WTC11 (cell line): Measurements from ENCODE around the gene IQGAP3. TPM values are rescaled to one million over a fixed set of nuclear protein-coding genes. Genes with fewer than 3 reads are reported as not detected.
A peak's percentile ranks its signal among the peaks of the same experiment; 100 is the strongest.
"Not testable (repeated sequence)": the region's sequence is repeated elsewhere in the genome, so short reads cannot be mapped to it uniquely, and the experiment has no call there.

Experiments
- ATAC-seq: fragments of 200-7000 bp; cut with Tn5 transposase; 2 replicates; pipeline ENCODE4 v1.10.0; 2021; ENCODE audit warnings: mild to moderate bottlenecking, moderate library complexity
- CTCF ChIA-PET: fragments of 300-600 bp; sonication (Branson Sonifier 250); formaldehyde crosslinking; loops from one replicate; lab custom pipeline; 2021; ENCODE audit warnings: antibody characterized with exemption; lab: Charles Lee
- POLR2A ChIA-PET: fragments of 350-600 bp; sonication (Branson Sonifier 250); formaldehyde crosslinking; loops from one replicate; lab custom pipeline; 2021; ENCODE audit warnings: antibody characterized with exemption; lab: Charles Lee
- DNase-seq: peaks from one replicate; pipeline ENCODE4 v3.0.0; 2021; ENCODE audit warnings: low spot score
- H3K27ac Mint-ChIP-seq: 2 replicates; pipeline ENCODE4 v1.8.0; 2021; ENCODE audit warnings: mixed read lengths
- H3K27me3 Mint-ChIP-seq: 2 replicates; pipeline ENCODE4 v1.8.0; 2021; ENCODE audit warnings: low read depth, mild to moderate bottlenecking, moderate library complexity, mixed read lengths
- H3K36me3 Mint-ChIP-seq: 2 replicates; pipeline ENCODE4 v1.8.0; 2021; ENCODE audit warnings: mixed read lengths
- H3K4me1 Mint-ChIP-seq: 2 replicates; pipeline ENCODE4 v1.8.0; 2022; ENCODE audit warnings: mixed read lengths
- H3K4me3 Mint-ChIP-seq: 2 replicates; pipeline ENCODE4 v1.8.0; 2021; ENCODE audit warnings: mild to moderate bottlenecking, moderate library complexity, mixed read lengths
- H3K9me3 Mint-ChIP-seq: 2 replicates; pipeline ENCODE4 v1.8.0; 2021; ENCODE audit warnings: mixed read lengths
- ARID4B ChIP-seq: sonication (generic); formaldehyde crosslinking; IDR thresholded peaks from 2 replicates; pipeline ENCODE4 v1.8.0; 2023; ENCODE audit warnings: missing genetic modification reagents, mild to moderate bottlenecking, borderline replicate concordance
- ATF1 ChIP-seq: sonication (generic); formaldehyde crosslinking; IDR thresholded peaks from 2 replicates; pipeline ENCODE4 v1.8.1; 2023; ENCODE audit warnings: mild to moderate bottlenecking, moderate library complexity, missing genetic modification reagents
- CDX4 ChIP-seq: fragments of 250-450 bp; sonication (Bioruptor Pico); IDR thresholded peaks from 2 replicates; pipeline ENCODE4 v1.9.0; 2021; ENCODE audit warnings: moderate library complexity, mild to moderate bottlenecking, inconsistent platforms, borderline replicate concordance
- E2F4 ChIP-seq: sonication (generic); formaldehyde crosslinking; IDR thresholded peaks from 2 replicates; pipeline ENCODE4 v1.8.1; 2022; ENCODE audit warnings: low read depth, mild to moderate bottlenecking, moderate library complexity, missing genetic modification reagents, borderline replicate concordance
- E2F5 ChIP-seq: sonication (generic); formaldehyde crosslinking; IDR thresholded peaks from 2 replicates; pipeline ENCODE4 v1.8.1; 2022; ENCODE audit warnings: mild to moderate bottlenecking, moderate library complexity, missing genetic modification reagents
- FOXK1 ChIP-seq: sonication (generic); formaldehyde crosslinking; IDR thresholded peaks from 2 replicates; pipeline ENCODE4 v1.8.0; 2022; ENCODE audit warnings: mild to moderate bottlenecking, moderate library complexity, missing genetic modification reagents
- FOXP1 ChIP-seq: sonication (generic); formaldehyde crosslinking; IDR thresholded peaks from 2 replicates; pipeline ENCODE4 v1.8.0; 2022; ENCODE audit warnings: missing genetic modification reagents, mild to moderate bottlenecking, moderate library complexity, borderline replicate concordance
- FOXP4 ChIP-seq: sonication (generic); formaldehyde crosslinking; IDR thresholded peaks from 2 replicates; pipeline ENCODE4 v1.8.0; 2022; ENCODE audit warnings: mild to moderate bottlenecking, missing genetic modification reagents
- GABPB1 ChIP-seq: sonication (generic); formaldehyde crosslinking; IDR thresholded peaks from 2 replicates; pipeline ENCODE4 v1.8.1; 2023; ENCODE audit warnings: mild to moderate bottlenecking, missing genetic modification reagents
- HMGXB4 ChIP-seq: sonication (generic); formaldehyde crosslinking; IDR thresholded peaks from 2 replicates; pipeline ENCODE4 v1.8.1; 2023; ENCODE audit warnings: mild to moderate bottlenecking, moderate library complexity, missing genetic modification reagents
- IRF1 ChIP-seq: sonication (generic); formaldehyde crosslinking; IDR thresholded peaks from 2 replicates; pipeline ENCODE4 v1.8.0; 2023; ENCODE audit warnings: missing genetic modification reagents
- JAZF1 ChIP-seq: fragments of 250-450 bp; sonication (Bioruptor Pico); IDR thresholded peaks from 2 replicates; pipeline ENCODE4 v1.9.0; 2021; ENCODE audit warnings: moderate library complexity, mild to moderate bottlenecking, inconsistent platforms
- KAT7 ChIP-seq: sonication (generic); formaldehyde crosslinking; IDR thresholded peaks from 2 replicates; pipeline ENCODE4 v1.8.1; 2023; ENCODE audit warnings: missing genetic modification reagents, mild to moderate bottlenecking, borderline replicate concordance
- NFATC4 ChIP-seq: fragments of 250-450 bp; sonication (Bioruptor Pico); IDR thresholded peaks from 2 replicates; pipeline ENCODE4 v1.9.0; 2021; ENCODE audit warnings: mild to moderate bottlenecking
- NR1H2 ChIP-seq: sonication (generic); formaldehyde crosslinking; IDR thresholded peaks from 2 replicates; pipeline ENCODE4 v1.9.0; 2021; ENCODE audit warnings: mild to moderate bottlenecking, moderate library complexity, missing genetic modification reagents
- NR2C2 ChIP-seq: sonication (generic); formaldehyde crosslinking; IDR thresholded peaks from 2 replicates; pipeline ENCODE4 v1.8.0; 2022; ENCODE audit warnings: mild to moderate bottlenecking, missing genetic modification reagents
- OVOL2 ChIP-seq: fragments of 250-450 bp; sonication (Bioruptor Pico); IDR thresholded peaks from 2 replicates; pipeline ENCODE4 v1.9.0; 2021; ENCODE audit warnings: mild to moderate bottlenecking, borderline replicate concordance
- SMAD3 ChIP-seq: sonication (generic); formaldehyde crosslinking; IDR thresholded peaks from 2 replicates; pipeline ENCODE4 v1.8.0; 2022; ENCODE audit warnings: missing genetic modification reagents, mild to moderate bottlenecking, borderline replicate concordance
- USF1 ChIP-seq: sonication (generic); formaldehyde crosslinking; IDR thresholded peaks from 2 replicates; pipeline ENCODE4 v1.8.0; 2022; ENCODE audit warnings: mild to moderate bottlenecking, missing genetic modification reagents
- ZNF416 ChIP-seq: fragments of 250-450 bp; sonication (Bioruptor Pico); IDR thresholded peaks from 2 replicates; pipeline ENCODE4 v1.9.0; 2021; ENCODE audit warnings: mild to moderate bottlenecking, inconsistent platforms
- total RNA-seq: library from RNA; stranded (reverse); gene quantifications from 3 replicates; pipeline ENCODE4 v1.2.3, GENCODE V29; 2021

IQGAP3 gene
- total RNA-seq, 1 experiment from 2014 or later: 33.3 TPM

GRCh38 chr1:156553860-156554485 lies 18.4 kb downstream of the IQGAP3 start (continued):
- TF ChIP-seq KAT7 (no peak), FOXP4 (CRISPR knock-in tag) (no peak), NR1H2 (no peak), FOXK1 (CRISPR knock-in tag) (no peak), IRF1 (CRISPR knock-in tag) (no peak), ATF1 (CRISPR knock-in tag) (no peak)
- TF ChIP-seq, all 79 proteins: peak for 0

GRCh38 chr1:156552937-156553336 lies 19.4 kb downstream of the IQGAP3 start:
- CTCF ChIA-PET, H3K27ac Mint-ChIP-seq, H3K9me3 Mint-ChIP-seq, ATAC-seq, H3K27me3 Mint-ChIP-seq, DNase-seq, H3K4me1 Mint-ChIP-seq, H3K4me3 Mint-ChIP-seq: not testable (repeated sequence)
- POLR2A ChIA-PET: interaction anchor here (0.6 kb wide), 1 partner anchor 70 kb away, joined by 3 read pairs; no protein-coding TSS in a partner anchor
- H3K36me3 Mint-ChIP-seq: peaks cover 17% of the 10 kb centered on the region
- TF ChIP-seq GABPB1 (CRISPR knock-in tag): peak; percentile 82

- ChIA-PET POLR2A (interaction anchor here (0.6 kb wide), 1 partner anchor 71 kb away, joined by 3 read pairs; no protein-coding TSS in a partner anchor), CTCF (no interaction called here)
- Mint-ChIP-seq H3K4me1 (no peaks in the 10 kb centered on the region), H3K27ac (no peak overlapping the region), H3K36me3 (peaks cover 18% of the 10 kb centered on the region), H3K27me3 (no peaks in the 10 kb centered on the region), H3K9me3 (no peaks in the 10 kb centered on the region), H3K4me3 (no peak overlapping the region)
- ATAC-seq: no peak
- no peak for DNase-seq
- no peak for TF ChIP-seq ZNF416 (CRISPR knock-in tag)
- no peak for TF ChIP-seq E2F4 (CRISPR knock-in tag)
- TF ChIP-seq FOXP1 (CRISPR knock-in tag): no peak
- TF ChIP-seq NR2C2 (CRISPR knock-in tag): no peak
- no peak for TF ChIP-seq NFATC4 (CRISPR knock-in tag)
- no peak for TF ChIP-seq OVOL2 (CRISPR knock-in tag)
- no peak for TF ChIP-seq SMAD3 (CRISPR knock-in tag)
- TF ChIP-seq E2F5: no peak
- no peak for TF ChIP-seq ARID4B (CRISPR knock-in tag)
- TF ChIP-seq CDX4 (CRISPR knock-in tag): no peak
- TF ChIP-seq USF1 (CRISPR knock-in tag): no peak
- TF ChIP-seq JAZF1 (CRISPR knock-in tag): no peak
- no peak for TF ChIP-seq HMGXB4 (CRISPR knock-in tag)
Observed at GRCh38 chr1:156552518-156552917, 19.8 kb downstream of the IQGAP3 start.
